Measurements from ENCODE around the gene ANO10.
"Not testable (repeated sequence)": the region's sequence is repeated elsewhere in the genome, so short reads cannot be mapped to it uniquely, and the experiment has no call there.

ANO10 gene

GRCh38 chr3:43372809-43373559, 248.8 kb downstream of the ANO10 start:
- DNase-seq (ENCODE audit: low spot score): no peak

DNA sequence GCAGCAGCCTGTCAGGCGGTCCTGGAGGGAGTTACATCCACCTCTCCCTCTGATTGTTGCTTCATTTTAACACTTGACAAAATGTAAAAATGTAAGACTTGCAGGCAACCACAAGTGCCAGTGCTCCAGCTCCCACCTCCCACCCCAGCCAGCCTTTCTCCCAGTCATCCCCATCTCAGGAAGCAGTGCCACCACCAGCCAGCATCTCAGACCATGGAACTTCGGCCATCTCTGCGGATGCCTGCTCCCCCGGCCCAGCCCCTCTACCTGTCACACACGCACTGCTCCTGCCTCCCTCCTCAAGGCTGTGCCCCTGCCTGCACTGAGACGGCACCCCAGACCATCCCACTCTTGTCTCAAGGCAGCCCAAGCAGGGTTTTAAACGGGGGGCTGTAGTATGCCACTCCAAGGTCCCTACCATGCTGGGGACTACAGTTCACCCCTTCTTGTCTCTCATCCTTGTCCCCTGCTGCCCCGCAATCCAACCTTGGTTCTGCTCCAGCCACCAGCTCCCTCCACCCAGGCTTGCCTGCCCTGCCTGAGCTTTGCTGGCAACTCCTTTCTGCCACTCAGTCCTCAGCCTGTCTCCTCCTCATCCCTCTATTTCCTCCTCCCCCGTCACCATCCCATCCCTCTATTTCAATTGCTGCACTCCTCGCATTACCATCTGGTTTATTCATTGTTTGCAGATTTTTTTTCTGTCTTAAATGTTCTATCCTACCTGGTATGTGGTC, 249.6 kb downstream of the ANO10 start:
- DNase-seq (ENCODE audit: low spot score): no peak

GRCh38 chr3:43371494-43371893, 250.3 kb downstream of the ANO10 start:
- no peak for DNase-seq (ENCODE audit: low spot score)

GRCh38 chr3:43370293-43370980, 251.4 kb downstream of the ANO10 start:
- no peak for DNase-seq (ENCODE audit: low spot score)

GRCh38 chr3:43369404-43370292, 252.2 kb downstream of the ANO10 start:
- no peak for DNase-seq (ENCODE audit: low spot score)

DNA sequence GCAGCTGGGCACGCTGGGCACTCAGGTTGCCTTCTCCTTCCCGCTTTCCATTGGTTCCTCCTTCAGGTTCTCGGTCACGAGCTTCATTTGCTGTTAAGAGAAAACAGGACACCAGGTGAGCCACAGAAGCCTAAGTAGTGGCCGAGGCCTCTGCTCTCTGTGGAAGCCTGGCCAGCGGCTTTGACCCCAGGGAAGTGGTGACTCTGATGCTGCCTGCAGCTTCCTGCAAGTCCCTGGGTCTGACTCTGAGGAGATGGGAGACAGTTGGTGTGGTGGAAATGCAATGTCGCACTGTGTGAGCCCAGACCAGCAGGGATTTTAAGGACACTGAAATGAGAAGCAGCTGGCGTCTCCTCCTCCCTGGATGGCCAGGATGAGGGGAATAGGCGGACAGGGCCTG, 254.9 kb downstream of the ANO10 start:
- DNase-seq (ENCODE audit: low spot score): no peak

DNA sequence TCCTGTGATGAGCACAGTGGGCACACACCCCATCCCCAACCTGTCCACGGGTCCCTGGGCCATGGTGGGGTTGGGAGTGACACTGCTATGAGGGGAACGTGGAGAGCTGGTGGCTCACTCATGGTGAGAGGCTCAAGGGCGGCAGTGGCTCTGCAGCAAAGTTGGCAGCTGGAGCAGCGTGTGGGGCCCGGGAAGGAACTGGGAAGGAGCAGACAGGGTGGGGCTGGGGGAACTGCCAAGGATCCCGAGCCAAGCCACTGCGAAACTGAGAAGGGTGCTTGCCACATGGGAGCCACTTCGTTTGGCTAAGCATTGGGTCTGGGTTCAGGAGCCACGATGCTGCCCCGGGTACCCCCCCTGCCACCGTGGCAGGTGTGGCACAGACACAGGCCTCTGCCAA, 255.3 kb downstream of the ANO10 start:
- no peak for DNase-seq (ENCODE audit: low spot score)

- DNase-seq (ENCODE audit: low spot score): no peak
Observed at GRCh38 chr3:43365601-43366305, 256.1 kb downstream of the ANO10 start.

GRCh38 chr3:43364926-43365325, 256.9 kb downstream of the ANO10 start:
- DNase-seq (ENCODE audit: low spot score): no peak

- no peak for DNase-seq (ENCODE audit: low spot score)
Observed at GRCh38 chr3:43364494-43364893, 257.3 kb downstream of the ANO10 start.

DNA sequence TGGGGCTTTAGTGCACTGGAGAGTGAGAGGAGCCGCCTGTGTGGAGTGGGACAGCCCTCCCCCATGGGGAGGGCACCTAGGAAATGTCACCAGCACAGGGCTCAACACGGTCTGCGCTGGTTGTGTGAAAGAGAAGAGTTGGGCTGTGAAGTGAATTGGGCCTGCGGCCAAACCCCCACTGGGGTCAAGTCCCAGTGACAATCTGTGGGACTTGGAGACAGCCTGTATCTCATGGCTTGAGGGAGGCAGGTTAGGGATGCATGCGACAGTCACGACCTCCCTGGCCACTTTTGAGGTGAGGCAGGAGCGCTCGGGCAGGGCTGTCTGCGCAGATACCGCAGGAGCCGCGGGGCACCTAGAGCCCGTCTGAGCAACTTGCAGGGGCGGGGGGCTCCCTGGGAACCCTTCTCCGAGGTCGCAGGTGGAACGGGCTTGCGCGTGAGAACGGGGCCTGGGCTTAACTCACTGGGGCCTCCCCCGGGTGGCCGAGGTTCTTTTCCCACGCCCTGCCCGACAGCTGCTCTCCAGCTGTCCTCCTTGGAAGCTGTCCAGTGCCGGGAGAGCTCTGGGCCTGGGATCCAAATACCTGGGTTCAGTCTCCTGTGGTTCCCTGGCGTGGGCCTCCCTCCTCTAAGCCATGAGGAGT, 258.1 kb downstream of the ANO10 start:
- DNase-seq (ENCODE audit: low spot score): no peak

DNA sequence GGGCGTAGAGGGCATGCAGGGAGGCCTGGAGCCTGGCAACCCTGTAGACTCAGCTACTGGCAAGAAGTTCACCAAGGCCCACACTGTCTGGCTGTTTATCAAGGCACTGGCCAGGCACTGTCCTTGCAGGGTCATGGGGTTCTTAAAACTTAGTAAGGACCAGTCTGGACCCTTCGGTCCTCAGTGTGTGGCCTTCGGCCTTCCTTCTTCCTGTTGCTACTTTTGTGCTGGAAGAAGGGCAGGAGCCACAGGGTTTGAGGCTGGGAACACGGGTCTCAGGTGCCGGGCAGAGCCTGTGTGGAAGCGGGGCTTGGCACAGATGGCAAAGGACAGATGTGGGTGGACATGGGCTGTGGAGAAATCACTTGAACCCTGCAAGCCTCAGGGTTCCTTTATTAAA, 258.9 kb downstream of the ANO10 start:
- no peak for DNase-seq (ENCODE audit: low spot score)

DNA sequence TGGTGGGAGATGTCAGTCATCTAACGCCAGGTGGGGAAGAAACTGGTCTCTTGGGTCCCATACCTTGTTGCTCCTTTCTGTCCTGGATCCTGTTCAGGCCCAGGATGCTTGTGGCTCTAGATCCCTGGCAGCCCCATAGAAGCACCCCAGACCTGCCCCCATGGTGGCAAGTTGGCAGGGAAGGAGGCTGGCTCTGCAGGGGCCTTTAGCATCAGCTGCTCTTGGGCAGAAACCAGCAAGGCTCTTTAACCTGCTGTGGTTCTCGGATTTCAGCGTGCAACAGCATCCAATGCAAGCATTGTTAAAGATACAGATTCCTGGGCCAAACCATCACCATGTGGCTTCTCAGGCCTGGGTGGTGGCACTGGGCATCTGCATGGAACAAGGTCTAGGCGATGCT, 259.6 kb downstream of the ANO10 start:
- no peak for DNase-seq (ENCODE audit: low spot score)

DNA sequence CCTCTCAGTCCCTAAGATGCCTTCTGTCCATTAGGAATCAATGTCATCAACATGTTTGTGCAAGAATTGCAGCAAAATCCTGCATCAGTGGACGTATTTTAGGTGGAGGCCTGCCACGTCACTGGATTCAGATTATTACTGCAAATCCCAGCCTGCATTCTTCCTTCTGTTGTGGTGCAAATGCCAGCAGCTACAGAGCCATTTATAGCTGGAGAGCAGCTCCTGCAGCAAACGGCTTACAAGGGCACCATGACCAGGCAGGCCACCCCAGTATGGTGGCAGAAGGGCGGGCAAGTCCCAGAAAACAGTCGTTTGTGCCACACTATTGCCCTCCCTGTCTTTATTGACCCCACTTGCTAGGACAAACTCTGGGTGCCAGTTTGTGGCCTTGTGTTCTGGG, 260.7 kb downstream of the ANO10 start:
- no peak for DNase-seq (ENCODE audit: low spot score)

DNA sequence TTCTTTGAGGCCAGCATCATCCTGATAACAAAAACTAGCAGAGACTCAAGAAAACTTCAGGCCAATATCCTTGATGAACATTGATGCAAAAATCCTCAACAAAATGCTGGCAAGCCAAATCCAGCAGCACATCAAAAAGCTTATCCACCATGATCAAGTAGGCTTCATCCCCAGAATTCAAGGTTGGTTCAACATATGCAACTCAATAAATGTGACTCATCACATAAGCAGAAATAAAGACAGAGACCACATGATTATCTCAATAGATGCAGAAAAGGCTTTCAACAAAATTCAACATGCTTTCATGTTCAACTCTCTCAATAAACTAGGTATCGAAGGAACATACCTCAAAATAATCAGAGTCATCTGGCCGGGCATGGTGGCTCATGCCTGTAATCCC, 265.8 kb downstream of the ANO10 start:
- DNase-seq (ENCODE audit: low spot score): not testable (repeated sequence)

DNA sequence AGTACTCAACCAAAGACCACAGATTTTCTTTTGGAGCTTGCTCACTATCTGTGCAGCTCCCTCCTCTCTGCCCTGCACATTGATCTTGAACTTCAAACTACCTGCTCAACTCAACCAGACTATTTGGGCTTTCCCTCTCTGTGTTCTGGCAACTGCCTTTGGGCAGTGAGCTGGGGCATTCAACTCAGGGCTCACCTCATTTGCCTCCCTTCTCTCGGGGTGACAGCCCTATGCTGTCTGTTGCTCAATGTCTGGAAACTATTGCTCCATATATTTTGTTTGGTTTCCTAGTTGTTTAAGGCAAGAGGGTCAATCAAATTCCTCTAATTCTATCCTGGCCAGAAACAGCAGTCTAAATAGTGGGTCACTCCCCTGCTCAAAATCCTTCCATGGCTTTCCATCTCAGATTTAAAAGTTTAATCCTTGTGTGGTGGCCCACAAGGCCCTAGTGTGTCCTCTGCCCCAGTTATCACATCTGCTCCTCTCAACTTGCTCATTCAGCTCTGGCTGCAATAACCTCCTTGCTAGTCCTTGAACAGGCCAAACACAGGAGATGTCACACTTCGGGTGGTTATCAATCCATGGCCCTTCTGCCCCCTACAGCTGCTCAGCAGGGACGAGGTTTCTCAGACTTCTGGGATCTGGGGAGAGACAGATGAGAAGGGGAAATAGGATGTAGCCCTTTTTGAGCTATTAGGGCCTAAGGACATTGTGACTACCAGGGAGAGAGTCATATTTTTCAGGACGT, 267.7 kb downstream of the ANO10 start:
- DNase-seq (ENCODE audit: low spot score): no peak

- no peak for DNase-seq (ENCODE audit: low spot score)
Observed at GRCh38 chr3:43353393-43353792, 268.4 kb downstream of the ANO10 start.

- no peak for DNase-seq (ENCODE audit: low spot score)
Observed at GRCh38 chr3:43349716-43350115, 272.1 kb downstream of the ANO10 start.

DNA sequence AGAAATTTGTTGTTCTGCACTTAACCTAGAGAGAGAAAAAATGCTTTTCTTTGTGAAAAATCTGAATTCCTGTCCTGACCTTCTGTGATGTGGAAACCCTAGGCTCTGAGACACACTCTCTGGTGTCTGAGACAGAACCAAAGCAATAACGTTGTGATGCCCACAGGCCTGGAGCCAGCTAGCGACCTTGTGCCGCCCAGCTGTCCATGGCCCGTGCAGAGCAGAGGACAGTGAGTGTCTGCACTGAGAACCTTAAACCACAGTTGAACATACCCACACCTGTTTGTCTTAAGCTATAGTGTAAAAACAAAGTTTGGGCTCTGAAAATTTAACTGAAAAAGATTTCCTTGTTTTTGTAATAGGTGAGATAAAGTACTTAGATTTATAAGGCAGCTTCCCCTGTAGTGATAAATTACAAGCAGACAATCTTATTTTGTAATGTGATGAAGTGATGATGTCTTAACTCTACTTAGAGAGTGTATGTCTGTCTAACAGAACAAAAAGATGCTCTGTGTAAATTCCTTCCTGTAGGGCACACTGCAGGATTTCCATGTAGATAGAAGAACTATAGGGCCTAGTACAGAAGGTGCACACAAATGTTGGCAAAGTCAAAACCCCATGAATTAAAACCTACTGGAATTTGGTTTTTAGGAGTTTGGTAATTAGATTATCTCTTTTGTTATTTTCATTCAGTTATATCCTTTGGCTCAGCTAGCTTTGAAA, 272.8 kb downstream of the ANO10 start:
- DNase-seq (ENCODE audit: low spot score): no peak

- DNase-seq (ENCODE audit: low spot score): no peak
Observed at GRCh38 chr3:43348350-43348749, 273.5 kb downstream of the ANO10 start.
